Tibial nerve (tissue), 4 donors: ENCODE results near the gene SUSD3.

Experiments
- EP300 ChIP-seq, 2 donors: sonication (generic); formaldehyde crosslinking; IDR thresholded peaks; one replicate each; pipeline ENCODE4 v1.6.1; 2017; ENCODE audit warnings: antibody characterized with exemption in 2 of 2, mild to moderate bottlenecking in 1 of 2
- POLR2A ChIP-seq, 2 donors: fragments of 450-650 bp; IDR thresholded peaks; one replicate each; pipeline ENCODE4 v1.6.1; 2017; ENCODE audit warnings: antibody characterized with exemption in 2 of 2, mild to moderate bottlenecking in 2 of 2, moderate library complexity in 2 of 2
- TF ChIP-seq, protein P1 (sequence below), 5 experiments: fragments of 200-600 bp in 3 of 5; fragments of 450-650 bp in 2 of 5; sonication (generic) in 3 of 5; IDR thresholded peaks; one replicate each; pipeline ENCODE4 v1.5.1; 2016 to 2019; ENCODE audit warnings: antibody characterized with exemption in 5 of 5, mild to moderate bottlenecking in 3 of 5, moderate library complexity in 2 of 5

DNA sequence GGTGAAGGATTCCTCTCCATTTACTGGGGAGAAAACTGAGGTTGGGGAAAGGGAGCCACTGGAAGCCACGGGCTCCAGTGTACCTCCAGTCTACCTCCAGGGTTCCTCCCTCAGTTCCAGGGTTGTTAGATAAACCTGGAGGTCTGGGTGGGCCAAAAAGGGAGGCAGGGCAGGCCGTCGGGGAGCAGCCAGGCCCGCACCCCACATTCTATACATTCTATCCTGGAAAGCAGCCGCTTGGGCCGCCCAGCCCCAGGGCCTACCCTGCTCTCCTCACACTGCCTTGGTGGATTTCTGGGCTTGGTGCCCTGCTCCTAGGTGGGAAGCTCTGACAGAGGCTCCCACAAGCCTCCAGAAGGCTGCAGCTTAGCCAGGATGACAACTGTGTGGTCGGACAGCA is 18.1 kb upstream of the SUSD3 start:
- TF ChIP-seq, protein P1, sequence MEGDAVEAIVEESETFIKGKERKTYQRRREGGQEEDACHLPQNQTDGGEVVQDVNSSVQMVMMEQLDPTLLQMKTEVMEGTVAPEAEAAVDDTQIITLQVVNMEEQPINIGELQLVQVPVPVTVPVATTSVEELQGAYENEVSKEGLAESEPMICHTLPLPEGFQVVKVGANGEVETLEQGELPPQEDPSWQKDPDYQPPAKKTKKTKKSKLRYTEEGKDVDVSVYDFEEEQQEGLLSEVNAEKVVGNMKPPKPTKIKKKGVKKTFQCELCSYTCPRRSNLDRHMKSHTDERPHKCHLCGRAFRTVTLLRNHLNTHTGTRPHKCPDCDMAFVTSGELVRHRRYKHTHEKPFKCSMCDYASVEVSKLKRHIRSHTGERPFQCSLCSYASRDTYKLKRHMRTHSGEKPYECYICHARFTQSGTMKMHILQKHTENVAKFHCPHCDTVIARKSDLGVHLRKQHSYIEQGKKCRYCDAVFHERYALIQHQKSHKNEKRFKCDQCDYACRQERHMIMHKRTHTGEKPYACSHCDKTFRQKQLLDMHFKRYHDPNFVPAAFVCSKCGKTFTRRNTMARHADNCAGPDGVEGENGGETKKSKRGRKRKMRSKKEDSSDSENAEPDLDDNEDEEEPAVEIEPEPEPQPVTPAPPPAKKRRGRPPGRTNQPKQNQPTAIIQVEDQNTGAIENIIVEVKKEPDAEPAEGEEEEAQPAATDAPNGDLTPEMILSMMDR (IDR thresholded peaks at IDR 0.05): no peak
- TF ChIP-seq POLR2A (IDR thresholded peaks at IDR 0.05) (no peak), EP300 (IDR thresholded peaks at IDR 0.05) (no peak)
